Effector memory CD4-positive, alpha-beta T cell (primary cell): ENCODE results near the gene GSTP1.

Source experiments
- DNase-seq, 3 donors: peaks; one replicate each; pipeline ENCODE4 v3.0.0-alpha.2; 2020
- H3K27ac ChIP-seq: 2 replicates; pipeline ENCODE4 v1.7.0; 2013; ENCODE audit warnings: mild to moderate bottlenecking, low read length, moderate library complexity; ENCODE audit not compliant: insufficient read depth, poor library complexity, severe bottlenecking
- H3K27me3 ChIP-seq: replicated peaks from 2 replicates; pipeline ENCODE4 v1.7.0; 2013; ENCODE audit warnings: mild to moderate bottlenecking, low read length; ENCODE audit not compliant: insufficient read depth, control insufficient read depth, poor library complexity, severe bottlenecking
- H3K36me3 ChIP-seq: 2 replicates; pipeline ENCODE4 v1.7.0; 2013; ENCODE audit warnings: mild to moderate bottlenecking, low read length, moderate library complexity; ENCODE audit not compliant: control insufficient read depth, insufficient read depth
- H3K4me1 ChIP-seq: 2 replicates; pipeline ENCODE4 v1.7.0; 2013; ENCODE audit warnings: low read length, mild to moderate bottlenecking; ENCODE audit not compliant: control insufficient read depth, insufficient read depth, poor library complexity, severe bottlenecking
- H3K4me3 ChIP-seq: 2 replicates; pipeline ENCODE4 v1.7.0; 2013; ENCODE audit warnings: low read length, low read depth, mild to moderate bottlenecking; ENCODE audit not compliant: insufficient read depth, poor library complexity, severe bottlenecking
- H3K9me3 ChIP-seq: 2 replicates; pipeline ENCODE4 v1.7.0; 2013; ENCODE audit warnings: mild to moderate bottlenecking, low read length, moderate library complexity; ENCODE audit not compliant: control insufficient read depth
- total RNA-seq, 3 donors: gene quantifications; one replicate each; lab custom pipeline; 2026; lab: John Stamatoyannopoulos, UW

The GSTP1 gene
- 24.2 to 46.9 (median 37.9) reads per million in 3 donors for total RNA-seq

DNA sequence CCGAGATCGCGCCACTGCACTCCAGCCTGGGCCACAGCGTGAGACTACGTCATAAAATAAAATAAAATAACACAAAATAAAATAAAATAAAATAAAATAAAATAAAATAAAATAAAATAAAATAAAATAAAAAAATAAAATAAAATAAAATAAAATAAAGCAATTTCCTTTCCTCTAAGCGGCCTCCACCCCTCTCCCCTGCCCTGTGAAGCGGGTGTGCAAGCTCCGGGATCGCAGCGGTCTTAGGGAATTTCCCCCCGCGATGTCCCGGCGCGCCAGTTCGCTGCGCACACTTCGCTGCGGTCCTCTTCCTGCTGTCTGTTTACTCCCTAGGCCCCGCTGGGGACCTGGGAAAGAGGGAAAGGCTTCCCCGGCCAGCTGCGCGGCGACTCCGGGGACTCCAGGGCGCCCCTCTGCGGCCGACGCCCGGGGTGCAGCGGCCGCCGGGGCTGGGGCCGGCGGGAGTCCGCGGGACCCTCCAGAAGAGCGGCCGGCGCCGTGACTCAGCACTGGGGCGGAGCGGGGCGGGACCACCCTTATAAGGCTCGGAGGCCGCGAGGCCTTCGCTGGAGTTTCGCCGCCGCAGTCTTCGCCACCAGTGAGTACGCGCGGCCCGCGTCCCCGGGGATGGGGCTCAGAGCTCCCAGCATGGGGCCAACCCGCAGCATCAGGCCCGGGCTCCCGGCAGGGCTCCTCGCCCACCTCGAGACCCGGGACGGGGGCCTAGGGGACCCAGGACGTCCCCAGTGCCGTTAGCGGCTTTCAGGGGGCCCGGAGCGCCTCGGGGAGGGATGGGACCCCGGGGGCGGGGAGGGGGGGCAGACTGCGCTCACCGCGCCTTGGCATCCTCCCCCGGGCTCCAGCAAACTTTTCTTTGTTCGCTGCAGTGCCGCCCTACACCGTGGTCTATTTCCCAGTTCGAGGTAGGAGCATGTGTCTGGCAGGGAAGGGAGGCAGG is at the start of gene GSTP1:
TSS of gene GSTP1 (plus strand) at position 566 of the 958 bp plus-strand sequence. CDS start at position 598, 32 bp downstream.
- Histone ChIP-seq H3K4me3 (peak within 1 kb of the TSS; percentile 53), H3K4me1 (peaks cover 7% of the 10 kb centered on the region), H3K27ac (peak within 1 kb of the TSS; percentile 68), H3K27me3 (no peaks in the 10 kb centered on the region), H3K9me3 (no peaks in the 10 kb centered on the region), H3K36me3 (no peaks in the 10 kb centered on the region)
- DNase-seq, result peak; percentile 57 to 68 (median 60)

DNA sequence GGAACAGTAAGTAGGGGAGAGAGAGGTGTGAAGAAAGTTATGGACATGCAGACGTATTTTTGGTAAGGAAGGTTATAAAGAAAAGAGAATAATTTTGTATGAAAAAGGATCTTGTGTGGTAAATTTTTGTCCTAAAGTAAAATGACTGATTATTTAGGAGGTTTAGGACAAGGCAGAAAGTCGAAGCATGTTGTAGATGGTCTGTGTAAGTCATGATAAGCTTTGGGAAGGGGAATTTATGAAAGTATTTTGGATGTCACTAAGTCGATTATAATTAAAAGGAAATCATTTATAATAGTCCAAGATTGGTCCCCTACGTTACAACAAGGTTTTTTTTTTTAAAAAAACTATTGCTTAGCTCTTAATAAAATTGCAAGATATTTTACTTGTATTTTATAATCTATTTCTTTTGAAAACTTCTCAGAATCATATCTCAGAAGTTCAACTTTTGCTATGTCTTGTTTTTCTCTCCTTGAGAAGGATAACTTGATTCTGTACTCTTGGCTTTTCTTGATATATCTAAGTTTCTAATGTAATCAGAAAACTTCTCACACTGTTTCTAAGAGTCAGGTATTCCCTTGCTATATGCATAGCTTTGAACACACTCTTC is 49.4 kb upstream of the GSTP1 start:
- no peak overlapping the region for H3K27ac ChIP-seq
- no peaks in the 10 kb centered on the region for H3K36me3 ChIP-seq
- no peaks in the 10 kb centered on the region for H3K27me3 ChIP-seq
- no peak for DNase-seq
- no peaks in the 10 kb centered on the region for H3K4me1 ChIP-seq
- H3K9me3 ChIP-seq, result no peaks in the 10 kb centered on the region
- H3K4me3 ChIP-seq, result no peak overlapping the region

DNA sequence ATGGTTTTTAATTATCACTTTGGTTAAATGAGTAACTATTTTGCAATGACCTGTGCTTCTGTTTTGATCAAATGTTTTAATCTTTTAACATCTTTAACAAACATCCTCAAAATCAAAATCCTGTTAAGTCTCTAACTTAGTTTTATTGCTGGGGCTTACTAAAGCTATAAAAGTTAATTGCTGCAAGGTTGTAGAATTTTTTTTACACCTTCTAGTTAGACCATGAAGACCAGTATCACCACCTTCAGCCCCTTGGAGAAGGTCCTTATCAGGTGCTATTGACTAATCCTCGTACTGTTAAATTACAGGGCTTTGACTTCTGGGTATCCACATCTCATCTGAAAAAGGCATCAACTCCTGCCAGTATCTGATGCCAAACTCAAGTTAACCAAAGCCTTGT is 48.1 kb upstream of the GSTP1 start:
- Histone ChIP-seq H3K27ac (no peak overlapping the region), H3K4me1 (no peaks in the 10 kb centered on the region), H3K36me3 (no peaks in the 10 kb centered on the region), H3K9me3 (no peaks in the 10 kb centered on the region), H3K4me3 (no peak overlapping the region), H3K27me3 (no peaks in the 10 kb centered on the region)
- DNase-seq, result no peak

DNA sequence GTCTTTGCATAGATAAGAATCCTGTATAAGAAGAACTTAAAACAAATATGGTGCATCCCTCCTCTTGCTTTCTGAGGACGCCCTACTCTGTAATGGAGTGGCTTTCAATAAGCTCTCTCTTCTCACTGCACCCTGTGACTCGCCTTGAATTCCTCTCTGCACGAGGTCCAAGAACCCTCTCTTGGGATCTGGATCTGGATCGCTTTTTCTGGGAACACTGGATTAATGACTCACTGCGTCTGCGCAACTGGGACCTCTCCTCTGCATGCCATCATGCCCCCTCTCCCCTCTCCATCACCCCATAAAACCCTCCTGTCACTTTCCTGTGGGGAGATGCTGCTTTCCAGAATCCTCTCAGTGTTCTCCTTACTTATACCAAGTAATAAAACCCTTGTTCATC is 45.3 kb upstream of the GSTP1 start:
- no peak for DNase-seq
- no peak overlapping the region for H3K27ac ChIP-seq
- H3K4me3 ChIP-seq, result no peak overlapping the region
- no peaks in the 10 kb centered on the region for H3K36me3 ChIP-seq
- H3K27me3 ChIP-seq, result no peaks in the 10 kb centered on the region
- H3K9me3 ChIP-seq, result no peaks in the 10 kb centered on the region
- H3K4me1 ChIP-seq, result no peaks in the 10 kb centered on the region

DNA sequence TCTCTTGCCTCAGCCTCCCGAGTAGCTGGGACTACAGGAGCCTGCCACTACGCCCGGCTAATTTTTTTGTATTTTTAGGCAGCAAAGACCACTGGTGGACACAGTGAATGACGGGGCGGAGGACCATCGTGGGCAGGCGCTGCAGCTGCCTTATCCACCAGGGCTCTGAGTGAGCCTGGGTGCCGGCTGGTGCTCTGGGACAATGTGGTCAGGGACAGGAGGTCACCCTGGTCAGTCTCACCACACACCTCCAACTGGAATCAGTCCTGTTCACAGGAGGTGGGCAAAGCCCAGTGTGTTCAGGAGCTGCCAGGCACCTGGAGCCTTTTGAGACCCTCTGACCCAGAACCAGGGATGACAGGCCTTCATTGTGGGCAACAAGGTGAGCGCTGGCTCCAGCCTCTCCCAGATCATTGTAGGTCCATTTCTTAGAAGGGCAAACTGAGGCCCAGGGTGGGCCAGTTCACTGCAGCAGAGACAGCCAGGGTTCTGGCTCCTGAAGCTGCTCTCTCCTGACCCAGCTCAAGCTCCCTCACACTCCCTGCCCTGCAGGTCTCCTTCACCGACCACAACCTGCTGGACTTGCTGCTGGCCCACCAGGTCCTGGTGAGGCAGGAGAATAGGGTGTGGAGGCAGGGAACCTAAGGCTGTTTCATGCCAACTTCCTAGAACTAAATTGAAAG is 44.6 kb upstream of the GSTP1 start:
- H3K27me3 ChIP-seq, result no peaks in the 10 kb centered on the region
- DNase-seq, result no peak

DNA sequence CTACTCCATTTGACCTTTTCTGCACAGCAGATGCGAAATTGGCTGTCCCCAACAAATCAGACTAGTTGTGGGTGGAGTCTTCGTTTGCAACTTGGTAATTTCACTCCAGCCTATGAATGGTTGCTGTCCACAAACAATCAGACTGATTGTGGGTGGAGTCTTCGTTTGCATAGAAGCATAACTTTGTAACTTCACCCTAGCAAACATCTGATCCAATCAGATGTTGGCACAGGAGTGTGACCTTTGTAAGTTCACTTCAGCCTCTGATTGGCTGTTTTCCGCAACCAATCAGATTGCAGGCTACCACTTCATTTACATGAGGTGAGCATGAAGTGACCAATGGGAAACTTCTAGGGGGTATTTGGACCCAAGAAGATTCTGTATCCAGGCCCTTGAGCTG is 44.1 kb upstream of the GSTP1 start:
- DNase-seq, result no peak
- Histone ChIP-seq H3K27me3 (no peaks in the 10 kb centered on the region), H3K9me3 (no peaks in the 10 kb centered on the region), H3K27ac (no peak overlapping the region), H3K36me3 (no peaks in the 10 kb centered on the region), H3K4me1 (no peaks in the 10 kb centered on the region), H3K4me3 (no peak overlapping the region)

More for the DNA sequence above, 44.6 kb upstream of the GSTP1 start:
- Histone ChIP-seq H3K36me3 (no peaks in the 10 kb centered on the region), H3K27ac (no peak overlapping the region), H3K9me3 (no peaks in the 10 kb centered on the region), H3K4me1 (no peaks in the 10 kb centered on the region), H3K4me3 (no peak overlapping the region)

DNA sequence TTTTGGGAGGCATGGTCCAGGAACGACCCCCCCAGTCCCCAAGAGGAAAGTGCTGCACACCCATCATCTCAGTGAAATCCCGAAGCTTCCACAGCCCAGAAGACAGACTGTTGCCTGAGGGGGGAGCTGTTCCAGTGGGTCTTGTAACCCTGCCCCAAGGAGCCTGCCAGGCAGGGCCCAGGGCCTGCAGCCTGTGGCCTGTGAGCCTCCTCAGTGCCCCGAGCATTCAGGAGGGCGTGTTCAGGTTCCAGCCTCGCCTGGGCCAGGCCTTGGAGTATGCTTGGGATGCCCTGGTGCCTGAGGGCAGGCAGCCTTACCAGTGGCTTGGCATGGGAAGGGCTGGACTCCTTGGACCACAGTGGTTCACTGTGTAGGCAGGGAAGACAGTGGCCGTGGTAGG is 42.4 kb upstream of the GSTP1 start:
- no peak for DNase-seq
- H3K27ac ChIP-seq, result no peak overlapping the region
- H3K4me1 ChIP-seq, result no peaks in the 10 kb centered on the region
- no peaks in the 10 kb centered on the region for H3K27me3 ChIP-seq
- H3K36me3 ChIP-seq, result no peaks in the 10 kb centered on the region
- no peak overlapping the region for H3K4me3 ChIP-seq
- no peaks in the 10 kb centered on the region for H3K9me3 ChIP-seq

DNA sequence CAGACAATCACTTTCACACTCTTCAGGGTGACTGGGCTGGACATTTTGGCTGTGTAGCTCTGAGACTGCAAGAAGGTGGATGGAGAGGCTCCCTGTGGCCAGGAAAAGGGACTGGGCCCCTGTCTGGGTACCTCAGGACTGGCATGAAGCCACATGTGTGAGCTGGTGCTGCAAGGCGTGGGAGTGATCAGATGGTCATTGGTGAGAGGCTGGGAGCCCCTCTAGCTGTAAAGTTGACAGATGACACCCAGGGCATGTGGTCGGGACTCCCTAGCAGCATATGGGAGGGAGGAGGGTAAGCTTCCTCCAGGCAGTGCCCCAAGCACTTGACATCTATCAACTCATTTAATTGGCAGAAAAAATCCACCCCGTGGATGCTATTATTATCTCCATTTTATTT is 41.4 kb upstream of the GSTP1 start:
- Histone ChIP-seq H3K27me3 (no peaks in the 10 kb centered on the region), H3K4me1 (no peaks in the 10 kb centered on the region), H3K9me3 (no peaks in the 10 kb centered on the region), H3K4me3 (no peak overlapping the region), H3K27ac (no peak overlapping the region), H3K36me3 (no peaks in the 10 kb centered on the region)
- DNase-seq, result no peak

DNA sequence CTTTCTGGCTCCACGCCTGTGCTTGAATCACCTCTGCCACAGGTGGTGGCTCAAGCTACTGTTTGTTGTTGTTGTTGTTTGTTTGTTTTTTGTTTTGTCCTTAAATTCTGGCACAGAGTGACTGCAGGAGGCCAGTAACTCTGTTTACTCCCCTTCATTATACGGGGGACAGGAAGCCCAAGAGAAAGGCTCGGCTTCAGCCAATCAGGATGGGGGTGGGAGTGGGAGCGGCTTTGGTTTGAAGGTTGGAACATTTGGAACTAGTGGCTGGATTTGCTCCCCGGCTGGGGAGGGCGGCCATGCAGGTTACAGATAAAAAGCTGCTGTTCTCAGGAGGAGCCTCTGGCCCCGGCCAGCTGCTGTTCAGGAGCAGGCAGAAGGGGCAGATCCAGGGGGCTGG is 40.6 kb upstream of the GSTP1 start:
- Histone ChIP-seq H3K9me3 (no peaks in the 10 kb centered on the region), H3K27me3 (no peaks in the 10 kb centered on the region), H3K4me3 (no peak overlapping the region), H3K36me3 (no peaks in the 10 kb centered on the region), H3K4me1 (no peaks in the 10 kb centered on the region), H3K27ac (no peak overlapping the region)
- DNase-seq, result no peak

DNA sequence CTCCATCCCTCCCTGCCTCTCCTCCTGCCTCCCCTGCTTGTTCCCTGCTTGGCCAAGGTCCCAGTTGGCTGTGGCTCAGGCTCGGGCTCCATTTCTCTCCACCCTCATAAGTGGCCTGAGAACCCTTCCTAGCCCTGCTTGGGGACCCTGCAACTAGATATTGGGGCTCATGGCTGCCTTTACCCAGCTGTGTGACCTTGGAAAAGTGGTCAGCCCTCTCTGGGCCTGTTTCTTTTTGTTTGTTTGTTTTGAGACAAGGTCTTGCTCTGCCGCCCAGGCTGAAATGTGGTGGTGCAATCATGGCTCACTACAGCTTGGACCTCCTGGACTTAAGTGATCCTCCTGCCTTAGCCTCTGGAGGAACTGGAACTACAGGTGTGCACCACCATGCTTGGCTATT is 40.0 kb upstream of the GSTP1 start:
- no peaks in the 10 kb centered on the region for H3K4me1 ChIP-seq
- H3K9me3 ChIP-seq, result no peaks in the 10 kb centered on the region
- no peaks in the 10 kb centered on the region for H3K27me3 ChIP-seq
- no peak for DNase-seq
- no peaks in the 10 kb centered on the region for H3K36me3 ChIP-seq
- no peak overlapping the region for H3K27ac ChIP-seq
- H3K4me3 ChIP-seq, result no peak overlapping the region
